Stimulated activated naive B cell treated with anti-CD40 and anti-IgM and Interleukin-4, amounts not matched to agents 10 μg/mL and 1 μg/mL and 100 μg/mL, for 72 hours (primary cell): ENCODE results near the gene DDX1.
"Not testable (repeated sequence)": the region's sequence is repeated elsewhere in the genome, so short reads cannot be mapped to it uniquely, and the experiment has no call there.

Experiments used
- ATAC-seq, 2 donors: fragments of 150-1000 bp; cut with Tn5 transposase; replicated peaks; 2 replicates each; pipeline ENCODE4 v1.10.0; 2021; ENCODE audit warnings: moderate library complexity in 1 of 2
- DNase-seq: peaks from one replicate; pipeline ENCODE4 v3.0.0; 2021
- H3K27ac Mint-ChIP-seq: one replicate; pipeline ENCODE4 v1.8.0; 2022; ENCODE audit warnings: mild to moderate bottlenecking, mixed read lengths
- H3K27me3 Mint-ChIP-seq, 2 donors: one replicate each; pipeline ENCODE4 v1.8.0; 2022; ENCODE audit warnings: mixed read lengths in 2 of 2
- H3K36me3 Mint-ChIP-seq, 2 donors: one replicate each; pipeline ENCODE4 v1.8.0; 2022; ENCODE audit warnings: mixed read lengths in 2 of 2, mild to moderate bottlenecking in 1 of 2
- H3K4me1 Mint-ChIP-seq, 2 donors: one replicate each; pipeline ENCODE4 v1.8.0; 2022; ENCODE audit warnings: mixed read lengths in 2 of 2, mild to moderate bottlenecking in 1 of 2
- H3K4me3 Mint-ChIP-seq, 2 donors: one replicate each; pipeline ENCODE4 v1.8.0; 2022; ENCODE audit warnings: mild to moderate bottlenecking in 2 of 2, mixed read lengths in 2 of 2, moderate library complexity in 1 of 2
- H3K9me3 Mint-ChIP-seq, 2 donors: one replicate each; pipeline ENCODE4 v1.8.0; 2022; ENCODE audit warnings: mixed read lengths in 2 of 2, mild to moderate bottlenecking in 1 of 2

The DDX1 gene

GRCh38 chr2:15620857-15621471 lies 29.3 kb downstream of the DDX1 start:
- Mint-ChIP-seq H3K36me3 (peaks cover 29 to 36% of the 10 kb centered on the region in 2 donors), H3K4me1 (peaks cover 0 to 1% of the 10 kb centered on the region in 2 donors), H3K4me3 (no peak overlapping the region), H3K27me3 (no peaks in the 10 kb centered on the region), H3K27ac (no peak overlapping the region), H3K9me3 (peaks cover 7 to 8% of the 10 kb centered on the region in 2 donors)
- DNase-seq, result no peak
- ATAC-seq, result no peak

DNA sequence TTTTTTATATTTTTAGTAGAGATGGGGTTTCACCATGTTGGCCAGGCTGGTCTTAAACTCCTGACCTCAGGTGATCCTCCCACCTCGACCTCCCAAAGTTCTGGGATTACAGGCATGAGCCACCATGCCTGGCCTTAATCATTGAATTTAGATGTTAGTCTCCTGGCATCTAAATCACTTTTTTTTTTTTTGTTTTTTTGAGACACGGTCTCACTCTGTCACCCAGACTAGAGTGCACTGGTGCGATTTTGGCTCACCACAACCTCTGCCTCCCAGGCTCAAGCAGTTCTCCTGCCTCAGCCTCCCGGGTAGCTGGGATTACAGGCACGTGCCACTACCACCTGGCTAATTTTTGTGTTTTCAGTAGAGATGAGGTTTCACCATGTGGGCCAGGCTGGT lies 29.8 kb downstream of the DDX1 start:
- H3K27me3 Mint-ChIP-seq, DNase-seq, ATAC-seq, H3K4me3 Mint-ChIP-seq, H3K27ac Mint-ChIP-seq, H3K9me3 Mint-ChIP-seq, H3K4me1 Mint-ChIP-seq: not testable (repeated sequence)
- peaks cover 31 to 37% of the 10 kb centered on the region in 2 donors for H3K36me3 Mint-ChIP-seq

GRCh38 chr2:15622214-15622613 lies 30.5 kb downstream of the DDX1 start:
- ATAC-seq, result no peak

DNA sequence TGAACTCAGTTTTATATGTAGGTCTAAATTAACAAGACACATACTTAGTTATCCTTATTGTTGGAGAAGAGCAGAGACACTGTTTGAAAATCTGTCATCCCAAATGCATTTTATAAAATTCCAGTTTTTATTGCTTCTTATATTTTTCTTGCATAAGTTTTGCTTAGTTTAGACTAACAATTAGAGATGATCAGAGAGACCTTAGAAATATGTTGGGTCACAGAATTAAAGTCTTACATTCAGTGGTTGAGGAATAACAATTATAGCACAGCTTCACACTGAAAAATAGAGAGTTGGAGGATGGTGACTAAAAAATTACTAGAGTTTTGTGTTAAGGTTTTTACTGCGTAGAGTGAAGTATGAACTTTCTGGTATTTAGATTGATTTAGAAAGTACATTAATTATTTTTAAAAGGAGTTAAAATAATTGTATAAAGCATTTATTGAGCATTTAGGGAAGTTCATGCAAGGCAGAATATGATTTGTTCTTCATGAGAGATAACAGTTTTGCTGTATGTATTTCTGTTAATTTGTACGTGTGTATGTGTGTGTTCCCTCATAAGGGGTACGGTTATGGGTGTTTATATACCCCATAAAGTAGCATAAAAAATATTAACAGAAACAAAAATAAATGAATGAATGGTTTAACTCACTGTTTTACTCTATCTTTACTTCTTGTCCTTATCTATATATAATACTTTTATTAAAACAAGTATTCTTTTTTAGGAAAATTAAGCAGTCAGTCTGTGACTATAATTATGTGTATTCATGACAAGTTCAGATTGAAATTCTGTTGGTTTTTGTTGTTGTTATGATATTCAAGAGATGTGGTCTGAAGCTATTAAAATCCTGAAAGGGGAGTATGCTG lies 31.2 kb downstream of the DDX1 start:
- Mint-ChIP-seq H3K9me3 (peaks cover 7 to 8% of the 10 kb centered on the region in 2 donors), H3K27me3 (no peaks in the 10 kb centered on the region), H3K4me3 (no peak overlapping the region), H3K27ac (no peak overlapping the region), H3K36me3 (peaks cover 34 to 48% of the 10 kb centered on the region in 2 donors), H3K4me1 (peaks cover 0 to 1% of the 10 kb centered on the region in 2 donors)
- ATAC-seq (no peak), DNase-seq (no peak)

More at GRCh38 chr2:15622214-15622613, 30.5 kb downstream of the DDX1 start:
- peaks cover 0 to 1% of the 10 kb centered on the region in 2 donors for H3K4me1 Mint-ChIP-seq
- no peaks in the 10 kb centered on the region for H3K27me3 Mint-ChIP-seq
- peaks cover 34 to 42% of the 10 kb centered on the region in 2 donors for H3K36me3 Mint-ChIP-seq
- peaks cover 7 to 8% of the 10 kb centered on the region in 2 donors for H3K9me3 Mint-ChIP-seq
- no peak for DNase-seq
- H3K27ac Mint-ChIP-seq, result no peak overlapping the region
- no peak overlapping the region for H3K4me3 Mint-ChIP-seq

GRCh38 chr2:15623481-15623796 lies 31.8 kb downstream of the DDX1 start:
- peaks cover 34 to 49% of the 10 kb centered on the region in 2 donors for H3K36me3 Mint-ChIP-seq

GRCh38 chr2:15623898-15624541 lies 32.4 kb downstream of the DDX1 start:
- peaks cover 7 to 8% of the 10 kb centered on the region in 2 donors for H3K9me3 Mint-ChIP-seq
- ATAC-seq (no peak), DNase-seq (no peak)
- H3K36me3 Mint-ChIP-seq, result peaks cover 33 to 44% of the 10 kb centered on the region in 2 donors
- peaks cover 0 to under 1% of the 10 kb centered on the region in 2 donors for H3K4me1 Mint-ChIP-seq
- H3K4me3 Mint-ChIP-seq, result no peak overlapping the region
- H3K27ac Mint-ChIP-seq, result no peak overlapping the region
- H3K27me3 Mint-ChIP-seq, result no peaks in the 10 kb centered on the region

More at GRCh38 chr2:15623481-15623796, 31.8 kb downstream of the DDX1 start:
- no peak for ATAC-seq
- Mint-ChIP-seq H3K4me3 (no peak overlapping the region), H3K9me3 (peaks cover 7 to 8% of the 10 kb centered on the region in 2 donors), H3K27me3 (no peaks in the 10 kb centered on the region), H3K27ac (no peak overlapping the region), H3K4me1 (peaks cover 0 to 1% of the 10 kb centered on the region in 2 donors)
- no peak for DNase-seq

DNA sequence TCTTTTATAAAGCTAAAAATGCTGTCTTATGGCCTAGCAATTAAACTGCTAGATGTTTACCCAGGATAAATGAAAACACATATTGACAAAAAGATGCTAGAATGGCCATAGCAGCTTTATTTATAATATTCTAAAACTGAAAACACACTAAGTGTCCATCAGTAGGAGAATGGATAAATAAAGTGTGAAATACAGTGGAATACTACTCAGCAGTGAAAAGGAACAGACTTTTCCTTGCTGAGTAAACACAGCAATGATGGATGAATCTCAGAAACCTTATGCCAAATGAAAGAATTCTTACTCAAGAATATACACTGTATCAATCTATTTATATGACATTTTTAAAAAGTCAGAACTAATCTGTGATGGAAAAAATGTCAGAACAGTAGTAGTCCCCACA lies 33.2 kb downstream of the DDX1 start:
- H3K4me3 Mint-ChIP-seq, result no peak overlapping the region
- H3K27me3 Mint-ChIP-seq, result no peaks in the 10 kb centered on the region
- H3K4me1 Mint-ChIP-seq, result no peaks in the 10 kb centered on the region
- H3K27ac Mint-ChIP-seq, result no peak overlapping the region
- DNase-seq (no peak), ATAC-seq (no peak)
- H3K9me3 Mint-ChIP-seq, result peaks cover 7 to 8% of the 10 kb centered on the region in 2 donors
- peaks cover 32 to 42% of the 10 kb centered on the region in 2 donors for H3K36me3 Mint-ChIP-seq

DNA sequence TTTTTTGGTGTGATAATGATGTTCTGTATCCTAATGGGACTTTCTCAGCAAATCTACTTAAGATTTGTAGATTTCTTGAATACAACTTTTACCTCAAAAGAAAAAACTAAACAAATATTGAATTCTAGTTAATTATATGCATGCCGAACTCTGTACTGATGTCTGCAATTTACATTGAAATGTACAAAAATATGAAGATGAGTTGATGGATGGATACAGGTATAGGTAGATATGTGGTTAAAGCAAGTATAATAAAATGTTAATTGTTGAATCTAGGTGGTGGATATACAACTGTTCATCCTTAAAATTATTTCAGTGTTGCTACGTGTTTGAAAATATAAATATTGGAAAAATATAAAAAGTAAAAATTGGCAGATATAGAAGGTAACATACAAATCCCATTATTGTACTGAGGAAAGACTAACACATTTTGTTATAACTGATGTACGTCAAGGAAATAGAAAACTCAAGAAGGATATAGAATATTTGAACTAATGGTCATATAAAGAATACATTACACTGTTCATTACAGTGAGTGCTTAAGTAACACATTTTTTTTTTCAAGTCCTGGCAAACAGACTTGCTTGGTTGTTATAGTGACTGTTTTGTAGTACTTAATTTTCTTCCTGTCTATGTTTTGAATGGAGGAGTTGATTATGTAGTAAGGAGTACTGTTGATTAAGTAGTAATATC lies 33.8 kb downstream of the DDX1 start:
- Mint-ChIP-seq H3K27ac (no peak overlapping the region), H3K27me3 (no peaks in the 10 kb centered on the region), H3K4me3 (no peak overlapping the region), H3K36me3 (peaks cover 34 to 47% of the 10 kb centered on the region in 2 donors), H3K4me1 (no peaks in the 10 kb centered on the region), H3K9me3 (peaks cover 7 to 8% of the 10 kb centered on the region in 2 donors)
- DNase-seq, result no peak
- no peak for ATAC-seq

GRCh38 chr2:15626126-15626525 lies 34.5 kb downstream of the DDX1 start:
- Mint-ChIP-seq H3K27me3 (no peaks in the 10 kb centered on the region), H3K9me3 (peaks cover 7 to 8% of the 10 kb centered on the region in 2 donors), H3K4me3 (no peak overlapping the region), H3K36me3 (peaks cover 34 to 46% of the 10 kb centered on the region in 2 donors), H3K27ac (no peak overlapping the region), H3K4me1 (no peaks in the 10 kb centered on the region)
- DNase-seq (no peak), ATAC-seq (no peak)

GRCh38 chr2:15626967-15627366 lies 35.3 kb downstream of the DDX1 start:
- H3K36me3 Mint-ChIP-seq, result peaks cover 37 to 49% of the 10 kb centered on the region in 2 donors
- H3K4me1 Mint-ChIP-seq, result no peaks in the 10 kb centered on the region
- DNase-seq (no peak), ATAC-seq (no peak)
- peaks cover 7 to 8% of the 10 kb centered on the region in 2 donors for H3K9me3 Mint-ChIP-seq
- no peak overlapping the region for H3K4me3 Mint-ChIP-seq
- no peak overlapping the region for H3K27ac Mint-ChIP-seq
- no peaks in the 10 kb centered on the region for H3K27me3 Mint-ChIP-seq

GRCh38 chr2:15627817-15628684 lies 36.4 kb downstream of the DDX1 start:
- H3K4me1 Mint-ChIP-seq, result no peaks in the 10 kb centered on the region
- DNase-seq (no peak), ATAC-seq (no peak)
- no peak overlapping the region for H3K4me3 Mint-ChIP-seq
- H3K36me3 Mint-ChIP-seq, result peaks cover 34 to 44% of the 10 kb centered on the region in 2 donors
- H3K27ac Mint-ChIP-seq, result no peak overlapping the region
- no peaks in the 10 kb centered on the region for H3K27me3 Mint-ChIP-seq
- H3K9me3 Mint-ChIP-seq, result peaks cover 7 to 8% of the 10 kb centered on the region in 2 donors

GRCh38 chr2:15628899-15629855 lies 37.5 kb downstream of the DDX1 start:
- peaks cover 25 to 37% of the 10 kb centered on the region in 2 donors for H3K36me3 Mint-ChIP-seq
- H3K4me3 Mint-ChIP-seq, result no peak overlapping the region
- no peaks in the 10 kb centered on the region for H3K27me3 Mint-ChIP-seq
- no peaks in the 10 kb centered on the region for H3K4me1 Mint-ChIP-seq
- ATAC-seq, result no peak
- no peak overlapping the region for H3K27ac Mint-ChIP-seq
- peaks cover 1 to 2% of the 10 kb centered on the region in 2 donors for H3K9me3 Mint-ChIP-seq
- DNase-seq, result no peak
